Ammon's horn (tissue), 1 donor: Measurements from ENCODE around the gene TIAM2.

Source experiments
- DNase-seq: peaks from one replicate; pipeline ENCODE4 v3.0.0-alpha.2; 2016; ENCODE audit warnings: low spot score

TIAM2 gene

DNA sequence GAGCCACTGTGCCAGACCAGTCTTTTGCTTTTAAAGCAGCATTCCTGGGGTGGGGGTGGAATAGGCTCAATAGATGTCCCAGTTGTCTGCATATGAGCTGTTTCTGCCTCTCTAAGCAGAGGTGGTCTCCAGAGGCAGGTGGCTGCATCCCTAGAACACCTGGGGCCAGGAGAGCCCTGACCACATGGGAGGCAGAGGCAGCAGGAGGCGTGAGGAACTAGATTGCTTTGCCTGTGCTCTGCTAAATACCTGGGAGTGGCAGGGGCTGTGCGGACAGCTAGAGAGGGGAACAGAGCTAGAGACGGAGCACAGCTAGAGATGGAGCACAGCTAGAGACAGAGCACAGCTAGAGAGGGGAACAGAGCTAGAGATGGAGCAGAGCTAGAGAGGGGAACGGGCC, 239.6 kb downstream of the TIAM2 start:
- DNase-seq, result no peak

- no peak for DNase-seq
Measured at GRCh38 chr6:155235087-155235486, 240.0 kb downstream of the TIAM2 start.

GRCh38 chr6:155237613-155238012, 242.5 kb downstream of the TIAM2 start:
- DNase-seq, result no peak

- DNase-seq, result no peak
Measured at GRCh38 chr6:155240905-155241600, 245.9 kb downstream of the TIAM2 start.

GRCh38 chr6:155241966-155242365, 246.9 kb downstream of the TIAM2 start:
- DNase-seq, result no peak

GRCh38 chr6:155244434-155244833, 249.3 kb downstream of the TIAM2 start:
- DNase-seq, result no peak

- no peak for DNase-seq
Measured at GRCh38 chr6:155245193-155245592, 250.1 kb downstream of the TIAM2 start.

- DNase-seq, result no peak
Measured at GRCh38 chr6:155245831-155246230, 250.7 kb downstream of the TIAM2 start.

GRCh38 chr6:155246825-155247224, 251.7 kb downstream of the TIAM2 start:
- no peak for DNase-seq

DNA sequence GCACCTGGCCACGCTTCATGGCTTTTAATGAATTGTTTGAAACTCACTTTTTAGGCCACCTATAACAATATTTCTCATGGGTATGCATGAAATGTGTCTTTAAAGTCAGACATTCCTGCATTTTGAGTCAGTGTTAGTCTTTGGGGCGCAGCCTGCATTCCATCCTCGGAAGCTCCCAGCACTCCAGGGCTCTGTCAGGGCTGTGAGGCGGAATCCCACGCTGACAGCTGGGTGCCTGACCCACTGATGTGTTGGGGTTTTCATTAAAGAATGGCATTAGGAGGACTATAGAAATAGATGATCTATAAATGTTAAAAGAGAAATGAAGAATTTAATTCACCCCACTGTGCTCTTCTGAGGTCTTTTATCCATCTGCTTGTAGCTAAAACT, 252.5 kb downstream of the TIAM2 start:
- no peak for DNase-seq

GRCh38 chr6:155248008-155249001, 253.2 kb downstream of the TIAM2 start:
- DNase-seq, result peak; percentile 77

GRCh38 chr6:155250701-155251381, 255.7 kb downstream of the TIAM2 start:
- no peak for DNase-seq

DNA sequence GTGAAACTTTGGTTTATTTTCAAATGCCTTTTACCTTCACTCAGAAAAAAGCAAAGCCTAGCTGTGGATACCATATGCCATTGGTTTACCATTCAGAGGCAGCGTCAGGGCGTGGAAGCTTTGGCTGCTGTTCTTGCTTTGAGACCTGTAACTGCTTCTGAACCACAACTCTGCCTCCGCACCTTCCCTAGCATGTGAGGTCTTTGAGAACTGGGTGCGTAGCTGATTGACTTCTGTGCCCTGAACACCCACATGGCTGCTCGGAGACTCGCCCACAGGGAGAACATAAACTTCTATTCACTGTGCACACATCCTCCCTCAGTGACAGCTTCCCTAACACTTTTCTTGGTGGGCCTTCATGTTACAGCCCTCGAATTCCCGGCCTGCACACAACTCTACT, 257.5 kb downstream of the TIAM2 start:
- DNase-seq, result no peak

- DNase-seq, result no peak
Measured at GRCh38 chr6:155253337-155253736, 258.2 kb downstream of the TIAM2 start.

DNA sequence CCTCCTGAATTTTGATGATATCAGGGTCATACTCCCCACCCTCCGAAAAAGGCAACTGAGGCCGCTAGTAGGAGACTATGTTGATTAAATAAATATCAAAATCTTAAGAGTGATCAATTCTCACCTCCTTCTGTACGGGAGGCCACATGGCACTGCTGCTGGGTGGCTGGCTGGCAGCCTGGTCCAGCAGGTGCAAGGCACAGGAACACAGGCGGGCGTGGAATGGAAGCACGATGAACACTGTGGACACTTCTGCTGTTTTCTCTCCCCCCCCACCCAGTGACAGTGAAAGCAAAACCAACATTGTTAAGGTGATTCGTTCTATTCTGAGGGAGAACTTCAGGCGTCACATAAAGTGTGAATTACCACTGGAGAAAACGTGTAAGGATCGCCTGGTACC, 259.0 kb downstream of the TIAM2 start:
- DNase-seq, result no peak

GRCh38 chr6:155256122-155256795, 261.1 kb downstream of the TIAM2 start:
- DNase-seq, result no peak

DNA sequence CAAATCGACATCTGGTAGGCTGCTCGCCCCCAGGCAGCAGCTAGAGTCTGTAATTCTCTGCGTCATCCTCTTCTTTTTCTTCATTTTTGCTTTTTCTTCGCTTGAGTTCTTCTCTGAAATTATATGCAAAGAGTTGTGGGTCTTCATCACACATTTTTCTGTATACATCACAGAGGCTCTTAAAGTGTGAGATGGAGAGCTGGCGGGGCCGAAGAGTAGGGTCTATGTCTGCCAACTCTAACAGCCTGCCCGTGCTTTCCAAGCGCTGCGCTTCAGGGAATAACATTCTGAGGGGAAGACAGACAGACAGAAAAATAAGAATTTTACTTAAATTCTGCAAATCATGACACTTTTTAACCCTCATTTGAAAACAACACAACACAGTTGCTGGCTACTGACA, 262.7 kb downstream of the TIAM2 start:
- DNase-seq, result no peak

DNA sequence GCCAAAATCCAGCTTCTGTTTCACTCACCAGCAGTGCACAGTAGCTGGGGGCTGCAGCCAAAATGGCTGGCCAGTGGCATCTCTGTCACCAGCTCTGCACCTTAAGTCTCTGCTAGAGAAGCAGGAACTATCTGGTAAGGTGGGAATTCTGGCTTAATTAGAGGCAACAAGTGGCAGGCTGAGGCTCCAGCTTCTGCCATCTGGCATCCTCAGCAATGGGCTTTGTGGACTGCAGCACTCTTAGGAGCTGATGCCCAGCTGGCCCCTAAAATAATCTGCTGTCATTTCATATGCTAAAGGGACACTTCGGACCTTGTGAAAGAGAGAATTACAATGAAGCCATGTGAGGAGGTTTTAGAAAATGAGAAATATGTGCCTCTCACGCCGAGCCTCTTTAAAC, 264.1 kb downstream of the TIAM2 start:
- DNase-seq, result no peak

- no peak for DNase-seq
Measured at GRCh38 chr6:155259897-155260296, 264.8 kb downstream of the TIAM2 start.

- DNase-seq, result no peak
Measured at GRCh38 chr6:155260686-155261085, 265.6 kb downstream of the TIAM2 start.

GRCh38 chr6:155261111-155261900, 266.2 kb downstream of the TIAM2 start:
- DNase-seq, result no peak
